A204.1 (cell line): ENCODE data around the gene INS.

ENCODE experiments used
- FAIRE-seq: peaks from 2 replicates; lab custom pipeline; 2012; peaks lifted over from hg19 to GRCh38; lab: Jason Lieb, UNC

INS gene

GRCh38 chr11:2143799-2144543 lies 17.0 kb downstream of the INS start:
- no peak for FAIRE-seq

DNA sequence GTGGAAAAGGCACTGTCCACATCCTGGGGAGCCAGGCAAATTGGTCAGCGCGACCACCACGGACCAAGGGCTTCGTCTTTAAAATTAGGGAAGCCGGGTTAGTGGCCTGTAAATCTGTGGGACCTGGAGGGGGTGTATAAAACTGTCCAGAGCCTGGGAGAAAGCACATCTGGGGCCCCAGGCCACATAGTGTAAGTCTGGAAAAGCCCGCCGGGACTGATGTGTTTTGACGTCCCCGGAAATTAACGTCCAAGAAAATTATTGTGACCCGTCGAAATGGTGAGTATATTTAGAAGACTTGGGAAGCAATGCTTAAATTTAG lies 17.6 kb downstream of the INS start:
- FAIRE-seq: no peak

- FAIRE-seq: no peak
Observed at GRCh38 chr11:2142762-2143202, 18.2 kb downstream of the INS start.

DNA sequence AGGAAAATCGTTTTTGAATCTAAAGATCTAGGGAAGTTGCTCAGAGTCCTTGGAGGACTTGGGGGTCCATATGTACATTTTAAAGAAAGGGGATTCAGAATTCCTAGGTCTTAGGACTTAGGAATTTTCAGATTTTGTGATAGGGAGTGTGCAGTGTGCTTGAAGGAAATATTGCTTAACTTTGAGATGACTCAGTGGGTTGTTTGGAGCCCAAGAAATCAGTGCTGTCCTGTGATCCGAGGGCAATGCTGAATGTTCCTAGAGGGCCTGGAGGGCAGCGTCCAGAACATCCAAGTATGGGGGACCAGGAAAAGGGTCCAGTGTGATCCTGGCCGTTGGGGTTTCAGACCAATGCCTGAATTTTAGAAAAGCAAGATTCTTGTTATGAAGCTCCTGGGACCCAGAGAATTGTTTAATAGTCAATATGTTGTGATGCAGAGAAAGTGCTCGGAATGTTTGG lies 18.7 kb downstream of the INS start:
- no peak for FAIRE-seq

- no peak for FAIRE-seq
Observed at GRCh38 chr11:2140411-2141400, 20.3 kb downstream of the INS start.

DNA sequence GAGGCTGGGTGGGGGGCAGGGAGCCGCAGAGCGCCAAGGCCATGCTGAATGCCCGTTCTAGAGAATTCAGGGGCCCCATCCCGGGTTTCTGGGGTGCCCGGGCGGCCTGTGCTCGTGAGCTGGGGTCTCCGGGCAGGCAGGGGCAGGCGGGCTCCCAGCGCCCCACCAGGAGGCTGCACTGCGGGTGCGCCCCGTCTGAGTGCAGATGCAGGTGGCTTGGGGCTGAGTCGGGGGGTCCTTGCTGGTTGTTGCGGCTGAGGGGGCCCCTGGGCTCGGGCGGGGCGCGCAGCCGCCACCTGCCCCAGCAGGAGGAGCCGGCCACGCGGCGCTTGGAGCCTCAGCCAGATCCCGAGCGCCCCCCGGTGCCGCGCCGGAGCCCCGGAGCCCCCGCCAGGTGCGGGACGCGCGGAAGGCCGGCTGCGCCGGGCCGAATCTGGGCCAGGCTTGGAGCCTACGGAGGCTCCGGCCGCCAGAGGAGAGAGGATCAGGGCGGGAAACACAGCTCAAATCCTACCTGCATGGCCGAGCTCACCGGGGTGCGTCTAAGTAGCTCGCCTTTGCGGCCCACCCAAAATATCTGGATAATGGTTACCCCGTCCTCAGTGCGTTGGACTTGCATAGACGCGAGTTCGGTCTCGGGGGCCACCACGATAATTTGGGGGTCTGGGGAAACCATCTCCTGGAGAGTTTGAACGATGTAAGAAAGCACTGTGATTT lies 21.2 kb downstream of the INS start:
- no peak for FAIRE-seq

DNA sequence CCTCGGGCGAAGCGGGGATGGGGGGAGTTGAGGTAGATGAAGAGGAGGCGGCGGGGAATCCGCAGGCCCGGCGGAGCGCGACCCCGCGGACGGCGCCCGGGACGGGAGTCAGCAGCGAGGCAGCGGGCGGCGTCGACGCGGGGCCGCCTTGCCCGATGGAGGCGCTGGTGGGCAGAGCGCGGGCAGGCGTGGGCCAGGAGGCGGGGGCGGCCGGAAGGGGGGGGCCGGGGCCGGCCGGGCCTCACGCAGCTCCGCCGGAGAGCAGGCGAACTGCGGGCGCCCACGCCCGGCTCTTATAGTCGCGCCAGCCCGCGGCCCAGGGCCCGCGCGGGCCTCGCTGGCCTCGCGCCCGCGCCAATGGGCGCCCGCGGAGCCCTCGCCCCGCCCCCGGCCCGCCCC lies 21.9 kb downstream of the INS start, which contains the start of gene IGF2:
IGF2 (minus strand) TSS at position 267 of the 399 bp plus-strand sequence. CDS start 3,866 bp downstream, outside the sequence.
- no peak for FAIRE-seq

GRCh38 chr11:2138431-2139122 lies 22.4 kb downstream of the INS start:
- no peak for FAIRE-seq

DNA sequence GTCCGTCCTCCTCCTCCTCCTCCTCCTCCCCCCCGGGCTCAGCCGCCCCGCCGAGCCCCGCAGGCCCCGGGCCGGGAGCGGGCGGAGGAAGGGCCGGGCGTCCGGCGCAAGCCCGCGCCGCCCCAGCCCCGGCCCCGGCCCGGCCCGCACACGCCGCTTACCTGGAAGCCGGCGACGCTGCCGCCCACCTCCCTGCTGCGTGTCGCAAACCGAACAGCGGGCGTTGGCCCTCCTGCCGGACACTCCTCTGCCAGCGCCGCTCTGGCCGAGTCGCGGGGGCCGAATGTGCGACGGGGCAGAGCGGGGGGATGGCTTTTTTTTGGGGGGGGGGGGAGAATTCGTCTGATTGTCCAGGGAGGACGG lies 23.0 kb downstream of the INS start:
- no peak for FAIRE-seq

DNA sequence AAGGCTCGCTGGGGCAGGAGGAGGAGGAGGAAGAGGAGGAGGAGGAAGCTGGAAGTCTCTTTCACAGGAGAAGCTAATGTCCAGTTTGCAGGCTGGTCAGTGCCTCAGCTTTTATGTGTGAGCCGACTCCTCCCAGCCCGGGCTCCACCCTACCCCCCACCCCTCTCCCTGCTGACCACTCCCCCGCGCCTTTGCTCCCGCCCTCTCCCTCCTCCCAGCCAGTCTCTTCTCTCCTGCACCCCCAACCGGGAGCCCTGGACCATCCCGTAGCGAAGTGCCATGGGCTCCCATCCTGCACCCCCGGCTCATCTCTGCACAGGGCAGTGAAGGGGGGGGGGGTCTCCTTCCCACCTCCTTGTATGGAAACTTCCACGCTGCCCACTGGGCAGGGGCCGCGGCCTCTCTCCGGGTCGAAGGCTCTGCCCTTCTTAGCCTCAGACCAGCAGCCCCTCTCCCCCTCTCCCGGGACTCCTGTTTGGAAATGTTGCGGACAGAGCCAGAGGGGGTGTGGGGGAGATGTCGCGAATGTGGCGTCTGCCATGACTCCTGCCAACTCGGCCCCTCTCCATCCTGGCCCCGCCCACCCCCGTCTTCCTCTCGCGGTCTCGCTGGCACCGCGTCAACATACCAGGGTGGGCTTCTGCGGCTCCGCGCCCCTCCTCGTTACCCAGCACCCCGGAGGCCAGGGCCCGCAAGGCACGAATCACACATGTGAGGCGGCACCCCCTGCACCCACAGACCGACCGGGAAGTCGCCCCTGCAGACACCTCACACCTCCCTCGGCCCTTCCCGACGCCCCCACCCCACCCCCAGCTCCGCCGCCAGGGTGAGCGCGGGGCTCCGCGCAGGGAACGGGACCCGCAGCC lies 23.6 kb downstream of the INS start:
- FAIRE-seq: no peak

DNA sequence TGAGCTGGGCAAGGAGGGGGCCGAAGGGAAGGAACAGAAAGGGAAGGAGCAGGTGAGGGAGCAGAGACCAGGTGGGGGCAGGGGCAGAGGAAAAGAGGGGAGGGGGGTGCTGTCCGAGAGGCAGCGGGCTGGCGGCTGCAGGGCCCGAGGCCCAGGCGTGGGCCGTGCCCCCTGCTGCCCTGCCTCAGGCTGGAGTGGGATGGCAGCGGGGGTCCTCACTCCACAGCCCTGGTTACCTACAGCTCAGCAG lies 24.1 kb downstream of the INS start:
- no peak for FAIRE-seq

GRCh38 chr11:2136209-2136951 lies 24.6 kb downstream of the INS start:
- no peak for FAIRE-seq

DNA sequence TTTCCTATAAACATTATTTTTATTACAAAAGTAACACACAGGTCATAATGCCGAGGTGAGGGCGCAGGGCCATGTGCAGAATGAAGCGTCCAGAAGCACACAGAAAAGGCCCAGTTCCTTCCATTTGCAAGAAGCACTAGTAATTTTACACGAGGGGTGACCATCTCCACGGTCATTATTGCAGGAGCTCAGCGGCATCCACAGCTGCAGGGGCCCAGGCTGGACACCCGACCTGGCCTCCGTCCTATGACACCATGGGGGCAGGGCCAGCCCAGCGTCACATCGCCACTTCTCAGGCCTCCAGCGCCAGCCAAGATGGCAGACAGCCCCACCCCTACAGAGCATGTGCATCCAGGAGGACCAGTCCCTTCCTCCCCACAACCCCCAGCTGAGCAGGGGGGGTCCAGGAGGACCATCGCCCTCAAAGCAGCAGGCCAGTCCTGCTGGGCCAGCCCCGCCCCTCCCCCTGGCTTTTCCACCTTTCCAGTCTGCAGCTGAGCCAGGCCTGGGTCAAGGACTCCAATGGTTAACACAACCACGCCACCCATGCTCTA lies 25.3 kb downstream of the INS start:
- no peak for FAIRE-seq

DNA sequence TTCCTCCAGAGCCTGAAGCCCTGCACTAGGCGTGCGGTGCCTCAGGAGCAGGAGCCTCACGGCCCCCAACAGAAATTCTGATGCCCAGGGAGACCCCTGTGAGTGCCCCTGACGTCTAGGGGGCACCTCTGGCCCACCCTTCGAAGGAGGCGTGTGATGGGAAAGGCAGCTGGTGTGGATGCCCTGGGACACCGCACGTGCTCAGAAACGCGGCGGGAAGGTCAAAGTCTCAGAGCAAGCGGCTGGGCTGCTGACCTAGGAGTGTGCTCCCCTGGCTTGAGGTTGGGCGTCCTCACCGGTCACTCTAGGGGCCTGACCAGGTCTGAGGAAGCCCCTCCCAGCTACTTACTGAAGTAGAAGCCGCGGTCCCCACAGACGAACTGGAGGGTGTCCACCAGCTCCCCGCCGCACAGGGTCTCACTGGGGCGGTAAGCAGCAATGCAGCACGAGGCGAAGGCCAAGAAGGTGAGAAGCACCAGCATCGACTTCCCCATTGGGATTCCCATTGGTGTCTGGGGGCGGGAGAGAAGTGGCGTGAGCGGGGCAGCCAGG lies 25.9 kb downstream of the INS start:
- no peak for FAIRE-seq

DNA sequence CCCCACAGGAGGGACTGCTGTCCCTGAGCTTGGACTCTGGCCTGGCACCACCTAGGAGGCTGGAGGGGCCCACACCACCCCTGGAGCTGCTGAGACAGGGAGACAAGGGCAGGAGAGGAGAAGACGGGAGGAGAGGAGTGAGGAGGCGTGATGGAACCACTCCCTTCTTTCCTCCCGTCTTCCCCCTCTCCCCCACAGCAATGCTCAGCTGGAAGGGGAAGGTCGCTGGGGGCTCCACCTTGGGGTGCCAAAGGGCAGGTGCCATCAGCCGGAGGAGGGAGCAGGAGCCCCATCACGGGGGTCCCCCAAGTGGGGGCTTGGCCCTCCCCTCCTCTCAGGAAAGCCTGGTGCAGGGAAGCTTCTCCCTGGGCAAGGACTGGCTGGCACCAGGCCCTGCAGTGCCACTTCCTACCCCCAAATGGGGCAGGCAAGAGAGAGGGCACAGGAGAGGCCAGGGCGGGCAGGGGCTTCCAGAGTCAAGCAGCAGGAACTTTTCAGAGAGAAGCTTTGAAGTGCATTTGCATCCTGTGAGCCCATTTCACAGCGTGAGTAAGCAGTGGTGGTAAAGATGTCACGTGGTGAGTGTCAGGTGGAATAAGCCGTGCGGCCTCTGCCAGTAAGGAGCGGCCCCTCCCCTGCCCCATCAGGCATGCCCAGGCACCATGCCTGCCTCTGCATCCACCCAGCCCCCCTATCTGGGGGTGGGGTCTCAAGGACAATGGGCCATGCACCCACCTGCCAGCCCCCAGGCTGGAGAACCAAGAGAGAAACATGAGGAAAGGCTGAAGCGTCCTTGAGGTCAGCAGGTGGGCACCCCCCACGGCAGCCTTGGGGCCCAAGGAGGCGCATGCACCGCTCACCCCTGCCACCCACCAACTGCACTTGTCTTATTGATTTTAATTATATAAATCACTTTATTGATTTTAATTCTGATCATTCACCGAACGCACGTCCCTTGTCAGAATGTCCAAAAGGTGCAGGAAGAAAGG lies 26.7 kb downstream of the INS start:
- no peak for FAIRE-seq

DNA sequence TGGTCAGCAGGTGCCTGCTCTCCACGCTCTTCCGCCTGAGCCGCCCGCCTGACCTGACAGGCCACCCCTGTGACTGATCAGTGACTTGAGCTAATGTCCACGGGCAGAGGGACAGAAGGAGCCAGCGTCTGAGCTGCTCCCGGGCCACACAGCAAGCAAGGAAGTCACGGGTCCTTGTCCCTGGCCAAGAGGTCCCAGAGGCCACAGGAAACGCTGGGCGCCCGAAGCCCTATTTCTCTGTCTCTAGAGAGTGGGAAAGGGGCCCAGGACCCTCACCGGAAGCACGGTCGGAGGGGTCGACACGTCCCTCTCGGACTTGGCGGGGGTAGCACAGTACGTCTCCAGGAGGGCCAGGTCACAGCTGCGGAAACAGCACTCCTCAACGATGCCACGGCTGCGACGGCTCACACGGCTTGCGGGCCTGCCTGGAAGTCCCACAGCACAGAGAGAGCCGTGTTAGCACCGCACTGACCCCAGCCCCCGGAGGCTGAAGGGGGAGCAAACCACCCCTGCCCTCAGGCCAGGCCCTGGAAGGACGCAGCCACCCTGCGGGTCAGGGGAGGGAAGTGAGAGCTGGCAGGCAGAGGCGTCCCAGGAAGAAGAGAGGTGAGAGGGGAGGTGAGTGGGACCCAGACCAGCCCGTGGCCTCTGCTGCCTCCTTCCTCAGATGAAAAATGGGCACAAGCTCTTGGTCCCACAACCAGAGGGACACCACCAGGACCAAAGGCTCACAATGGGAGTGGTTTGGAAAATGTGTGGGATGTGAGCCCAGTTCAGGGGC lies 27.6 kb downstream of the INS start:
- FAIRE-seq: no peak

DNA sequence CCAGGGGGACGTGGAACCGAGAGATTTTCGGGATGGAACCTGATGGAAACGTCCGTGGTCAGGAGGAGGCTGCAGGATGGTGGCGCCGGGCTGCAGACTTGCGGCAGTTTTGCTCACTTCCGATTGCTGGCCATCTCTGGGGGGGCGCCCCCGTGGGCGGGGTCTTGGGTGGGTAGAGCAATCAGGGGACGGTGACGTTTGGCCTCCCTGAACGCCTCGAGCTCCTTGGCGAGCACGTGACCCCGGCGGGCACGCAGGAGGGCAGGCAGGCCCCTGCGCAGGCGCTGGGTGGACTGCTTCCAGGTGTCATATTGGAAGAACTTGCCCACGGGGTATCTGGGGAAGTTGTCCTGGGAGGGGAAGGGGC lies 28.2 kb downstream of the INS start:
- FAIRE-seq: no peak

DNA sequence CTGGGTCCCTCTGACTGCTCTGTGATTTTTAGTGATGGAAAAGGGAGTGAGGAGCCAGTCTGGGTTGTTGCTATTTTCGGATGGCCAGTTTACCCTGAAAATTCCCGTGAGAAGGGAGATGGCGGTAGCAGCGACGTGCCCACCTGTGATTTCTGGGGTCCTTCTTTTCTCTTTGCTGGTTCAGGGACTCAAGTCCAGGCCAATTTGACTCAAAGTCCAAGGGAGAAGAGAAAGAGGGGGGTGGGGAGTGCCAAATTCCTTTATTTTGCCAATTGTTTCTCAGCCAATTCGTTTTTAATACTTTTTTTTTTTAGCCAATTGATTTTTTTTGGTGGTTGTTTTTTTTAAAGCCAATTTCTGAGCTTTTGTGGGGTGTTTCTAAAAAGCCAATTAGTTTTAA lies 28.8 kb downstream of the INS start:
- FAIRE-seq: no peak
